OCI-LY7 (cell line): ENCODE measurements around the gene ROBO1.

Experiments used
- EZH2phosphoT487 ChIP-seq: fragments of 200-600 bp; sonication (generic); IDR thresholded peaks from 2 replicates; pipeline ENCODE4 v1.6.1; 2018; ENCODE audit warnings: low read depth, borderline replicate concordance, mild to moderate bottlenecking, mixed run types, antibody characterized with exemption, low read length, moderate library complexity, mixed read lengths
- TF ChIP-seq, protein P1 (sequence below): fragments of 200-600 bp; sonication (generic); conservative IDR thresholded peaks from 2 replicates; pipeline ENCODE4 v1.5.1; 2014; ENCODE audit warnings: mild to moderate bottlenecking, antibody characterized with exemption, low read length, moderate library complexity, mixed read lengths

DNA sequence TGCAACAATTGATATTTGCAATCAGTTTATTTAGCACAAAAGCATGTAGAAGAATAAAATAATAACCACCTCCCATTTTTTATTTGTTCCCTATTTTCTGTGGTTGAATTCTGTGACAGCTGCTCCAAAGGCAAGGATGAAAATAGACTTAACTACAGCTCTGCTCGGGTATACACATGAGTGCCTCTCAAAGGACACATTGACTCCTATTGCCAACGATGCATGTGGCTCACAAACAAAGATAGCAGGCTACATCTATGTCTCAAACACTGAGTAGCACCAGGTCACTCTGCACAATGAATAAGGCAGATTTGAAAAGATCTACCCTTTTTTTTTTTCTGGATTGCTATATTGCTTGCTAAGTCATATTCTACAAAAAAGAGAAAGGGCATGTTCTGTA, 612.9 kb downstream of the ROBO1 start:
- TF ChIP-seq, protein P1, sequence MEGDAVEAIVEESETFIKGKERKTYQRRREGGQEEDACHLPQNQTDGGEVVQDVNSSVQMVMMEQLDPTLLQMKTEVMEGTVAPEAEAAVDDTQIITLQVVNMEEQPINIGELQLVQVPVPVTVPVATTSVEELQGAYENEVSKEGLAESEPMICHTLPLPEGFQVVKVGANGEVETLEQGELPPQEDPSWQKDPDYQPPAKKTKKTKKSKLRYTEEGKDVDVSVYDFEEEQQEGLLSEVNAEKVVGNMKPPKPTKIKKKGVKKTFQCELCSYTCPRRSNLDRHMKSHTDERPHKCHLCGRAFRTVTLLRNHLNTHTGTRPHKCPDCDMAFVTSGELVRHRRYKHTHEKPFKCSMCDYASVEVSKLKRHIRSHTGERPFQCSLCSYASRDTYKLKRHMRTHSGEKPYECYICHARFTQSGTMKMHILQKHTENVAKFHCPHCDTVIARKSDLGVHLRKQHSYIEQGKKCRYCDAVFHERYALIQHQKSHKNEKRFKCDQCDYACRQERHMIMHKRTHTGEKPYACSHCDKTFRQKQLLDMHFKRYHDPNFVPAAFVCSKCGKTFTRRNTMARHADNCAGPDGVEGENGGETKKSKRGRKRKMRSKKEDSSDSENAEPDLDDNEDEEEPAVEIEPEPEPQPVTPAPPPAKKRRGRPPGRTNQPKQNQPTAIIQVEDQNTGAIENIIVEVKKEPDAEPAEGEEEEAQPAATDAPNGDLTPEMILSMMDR: no peak
- no peak for TF ChIP-seq EZH2phosphoT487
